Esophagus muscularis mucosa (tissue), 3 donors: ENCODE data around the gene EPM2A.

Experiments used
- CTCF ChIP-seq, 3 experiments: fragments of 200-600 bp in 2 of 3; fragments of 450-650 bp in 1 of 3; sonication (generic) in 2 of 3; IDR thresholded peaks; one replicate each; pipeline ENCODE4 v1.5.1; 2017 to 2019; ENCODE audit warnings: antibody characterized with exemption in 3 of 3, mild to moderate bottlenecking in 2 of 3, moderate library complexity in 1 of 3
- POLR2A ChIP-seq: fragments of 450-650 bp; IDR thresholded peaks from one replicate; pipeline ENCODE4 v1.6.1; 2017; ENCODE audit warnings: antibody characterized with exemption, moderate library complexity, mild to moderate bottlenecking, low read depth
- POLR2AphosphoS5 ChIP-seq, 2 donors: sonication (generic); formaldehyde crosslinking; IDR thresholded peaks; one replicate each; pipeline ENCODE4 v1.6.1; 2017; ENCODE audit warnings: antibody characterized with exemption in 2 of 2

- TF ChIP-seq CTCF (IDR thresholded peaks at IDR 0.05) (no peak), POLR2AphosphoS5 (IDR thresholded peaks at IDR 0.05) (no peak), POLR2A (no peak)
These were observed 37.5 kb upstream of the EPM2A start for GRCh38 chr6:145772846-145773245.
